Liver (tissue), 9 donors: ENCODE measurements around the gene RNF182. TPM values are rescaled to one million over a fixed set of nuclear protein-coding genes. Genes with fewer than 3 reads are reported as not detected.

Experiments
- DNase-seq: peaks from one replicate; pipeline ENCODE4 v3.0.0-alpha.2; 2017; ENCODE audit warnings: low spot score
- H3K27ac ChIP-seq, 2 donors: one replicate each; pipeline ENCODE4 v1.7.0; 2013; ENCODE audit warnings: inconsistent platforms in 2 of 2, low read length in 2 of 2, control low read depth in 1 of 2, low read depth in 1 of 2, mild to moderate bottlenecking in 1 of 2
- H3K27me3 ChIP-seq, 4 donors: one replicate each; pipeline versions ENCODE4 v1.6.1 to v1.7.0; 2013; ENCODE audit warnings: low read length in 3 of 4, inconsistent platforms in 1 of 4, mild to moderate bottlenecking in 1 of 4, moderate library complexity in 1 of 4; ENCODE audit not compliant: control insufficient read depth in 4 of 4, insufficient read depth in 4 of 4
- H3K36me3 ChIP-seq, 4 donors: one replicate each; pipeline versions ENCODE4 v1.6.1 to v1.7.0; 2013; ENCODE audit warnings: low read length in 3 of 4, mild to moderate bottlenecking in 3 of 4, low read depth in 1 of 4, moderate library complexity in 1 of 4; ENCODE audit not compliant: control insufficient read depth in 4 of 4, insufficient read depth in 3 of 4
- H3K4me1 ChIP-seq, 4 donors: one replicate each; pipeline versions ENCODE4 v1.6.1 to v1.7.0; 2013; ENCODE audit warnings: low read length in 3 of 4, mild to moderate bottlenecking in 3 of 4, moderate library complexity in 1 of 4; ENCODE audit not compliant: control insufficient read depth in 4 of 4, insufficient read depth in 4 of 4
- H3K4me3 ChIP-seq, 3 donors: one replicate each; pipeline versions ENCODE4 v1.6.1 to v1.7.0; 2013; ENCODE audit warnings: low read length in 3 of 3, control low read depth in 1 of 3, low read depth in 1 of 3, mild to moderate bottlenecking in 1 of 3
- H3K9ac ChIP-seq, 2 donors: one replicate each; pipeline ENCODE4 v1.7.0; 2013; ENCODE audit warnings: low read length in 2 of 2, mild to moderate bottlenecking in 2 of 2, moderate library complexity in 2 of 2, control low read depth in 1 of 2, low read depth in 1 of 2
- H3K9me3 ChIP-seq, 4 donors: one replicate each; pipeline versions ENCODE4 v1.6.1 to v1.7.0; 2013; ENCODE audit warnings: low read length in 3 of 4; ENCODE audit not compliant: control insufficient read depth in 4 of 4
- EGR1 ChIP-seq, 2 donors: IDR thresholded peaks; 2 replicates each; pipeline ENCODE4 v1.6.1; 2016 to 2018; ENCODE audit warnings: antibody characterized with exemption in 2 of 2, low read depth in 2 of 2
- FOXA1 ChIP-seq: IDR thresholded peaks from 2 replicates; pipeline ENCODE4 v1.6.1; 2016; ENCODE audit warnings: antibody characterized with exemption
- FOXA2 ChIP-seq: IDR thresholded peaks from 2 replicates; pipeline ENCODE4 v1.6.1; 2016; ENCODE audit warnings: antibody characterized with exemption
- GABPA ChIP-seq, 2 donors: IDR thresholded peaks in 1 of 2; conservative IDR thresholded peaks in 1 of 2; 2 replicates each; pipeline ENCODE4 v1.6.1; 2016; ENCODE audit warnings: antibody characterized with exemption in 2 of 2, mild to moderate bottlenecking in 1 of 2, moderate library complexity in 1 of 2
- HNF4A ChIP-seq, 2 donors: conservative IDR thresholded peaks; 2 replicates each; pipeline ENCODE4 v1.6.1; 2016; ENCODE audit warnings: antibody characterized with exemption in 2 of 2, mild to moderate bottlenecking in 2 of 2
- HNF4G ChIP-seq: IDR thresholded peaks from 2 replicates; pipeline ENCODE4 v1.6.1; 2016; ENCODE audit warnings: antibody characterized with exemption
- JUND ChIP-seq, 2 donors: IDR thresholded peaks; 2 replicates each; pipeline ENCODE4 v1.6.1; 2016; ENCODE audit warnings: antibody characterized with exemption in 2 of 2
- NR2F2 ChIP-seq: IDR thresholded peaks from 2 replicates; pipeline ENCODE4 v1.6.1; 2016; ENCODE audit warnings: antibody characterized with exemption
- RAD21 ChIP-seq, 2 donors: IDR thresholded peaks; 2 replicates each; pipeline ENCODE4 v1.6.1; 2016; ENCODE audit warnings: antibody characterized with exemption in 2 of 2, mild to moderate bottlenecking in 2 of 2
- RXRA ChIP-seq, 2 donors: IDR thresholded peaks; 2 replicates each; pipeline ENCODE4 v1.6.1; 2017 to 2018; ENCODE audit warnings: antibody characterized with exemption in 2 of 2, mild to moderate bottlenecking in 1 of 2
- SP1 ChIP-seq: IDR thresholded peaks from 2 replicates; pipeline ENCODE4 v1.6.1; 2018; ENCODE audit warnings: antibody characterized with exemption, mild to moderate bottlenecking
- TAF1 ChIP-seq: conservative IDR thresholded peaks from 2 replicates; pipeline ENCODE4 v1.6.1; 2016; ENCODE audit warnings: antibody characterized with exemption, mild to moderate bottlenecking
- YY1 ChIP-seq: IDR thresholded peaks from 2 replicates; pipeline ENCODE4 v1.6.1; 2016; ENCODE audit warnings: antibody characterized with exemption, mild to moderate bottlenecking
- WGBS: extraction: QIAGEN DNeasy Blood & Tissue Kit; methylation state at CpG from one replicate; pipeline ENCODE4 v1.1.7; 2013; 5-methylcytosine and 5-hydroxymethylcytosine counted together
- polyA plus RNA-seq, 2 donors: library from polyadenylated mRNA; stranded (reverse) in 1 of 2; unstranded in 1 of 2; fragments of 200-250 nt in 1 of 2; fragments of >200 nt in 1 of 2; fragmentation: Nextera tagmentation in 1 of 2; extraction: Ambion mirVana in 1 of 2; gene quantifications; one replicate each; pipeline versions ENCODE4 v1.2.1 to v1.2.3, GENCODE V29; 2013 to 2015
- total RNA-seq, 2 donors: library from RNA; depleted of rRNA; stranded (reverse); fragments of >200 nt; gene quantifications; one replicate each; pipeline ENCODE4 v1.2.3, GENCODE V29; 2014
- TF ChIP-seq, protein P1 (sequence below): IDR thresholded peaks from 2 replicates; pipeline ENCODE4 v1.6.1; 2016; ENCODE audit warnings: antibody characterized with exemption
- TF ChIP-seq, protein P2 (sequence below): IDR thresholded peaks from 2 replicates; pipeline ENCODE4 v1.6.1; 2016; ENCODE audit warnings: antibody characterized with exemption
- TF ChIP-seq, protein P3 (sequence below): IDR thresholded peaks from 2 replicates; pipeline ENCODE4 v1.6.1; 2016; ENCODE audit warnings: antibody characterized with exemption
- donor health status: healthy.
- donor health status: healthy.
- donor health status: healthy.
- donor health status: healthy.
- donor health status: healthy.

RNF182 gene
- total and polyA plus RNA-seq, 4 donors: 1.4 TPM; not detected in 3

DNA sequence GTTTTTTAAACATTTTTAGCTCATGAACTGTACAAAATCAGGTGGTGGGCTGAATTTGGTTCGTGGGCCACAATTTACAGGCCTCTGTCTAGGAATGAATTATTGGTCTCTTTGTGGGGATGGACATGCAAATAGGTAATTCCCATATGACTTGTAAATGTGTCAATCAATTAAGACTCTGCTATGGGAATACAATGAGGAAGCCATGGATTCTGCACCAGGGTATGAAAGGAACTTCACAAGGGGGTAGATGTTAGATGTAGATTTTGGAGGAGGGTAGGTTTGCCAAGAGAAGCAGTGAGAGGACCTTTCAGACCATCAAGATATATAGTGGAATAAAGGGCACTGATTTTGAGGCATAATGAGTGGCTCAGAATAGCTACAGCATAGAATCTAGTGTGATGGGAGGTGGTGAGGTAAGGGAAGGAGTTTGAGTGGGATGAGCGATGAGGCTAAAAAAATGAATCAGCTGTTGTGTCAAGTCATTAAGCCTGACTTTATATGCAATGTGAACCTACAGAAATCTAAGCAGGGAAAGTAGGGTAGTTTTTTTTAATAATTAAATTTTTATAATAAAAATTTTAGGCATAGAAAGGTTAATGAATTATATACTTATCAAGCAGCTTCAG is 32.6 kb upstream of the RNF182 start (continued):
- TF ChIP-seq JUND (IDR thresholded peaks at IDR 0.05) (no peak), RXRA (IDR thresholded peaks at IDR 0.05) (no peak), GABPA (IDR thresholded peaks at IDR 0.05 in 1 of 2, conservative IDR thresholded peaks at IDR 0.05 in 1 of 2) (no peak)

DNA sequence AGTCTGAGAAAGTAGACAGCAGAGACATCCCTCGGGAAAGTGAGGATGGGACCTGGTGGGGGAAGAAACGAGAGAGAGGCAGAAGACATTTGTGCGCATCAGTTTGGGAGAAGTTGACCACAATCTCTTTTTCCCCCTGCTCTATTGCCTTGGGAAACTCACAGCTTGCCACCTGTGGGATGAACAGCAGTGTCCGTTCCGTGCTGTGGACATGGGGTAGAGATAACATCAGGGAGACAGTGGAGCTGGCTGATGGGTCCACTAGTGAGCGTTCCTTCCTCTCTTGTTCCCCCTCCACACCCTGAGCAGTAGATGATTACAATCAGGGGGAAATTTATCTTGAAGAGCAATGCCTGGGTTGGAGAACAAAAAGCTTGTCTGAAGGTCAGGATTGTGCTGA is 21.8 kb upstream of the RNF182 start:
- H3K36me3 ChIP-seq: no peaks in the 10 kb centered on the region
- no peak overlapping the region for H3K4me3 ChIP-seq
- 82% methylated on average over 6 of the region's 6 CpGs for WGBS
- DNase-seq: no peak
- TF ChIP-seq JUND (IDR thresholded peaks at IDR 0.05): no peak
- no peak for TF ChIP-seq EGR1 (IDR thresholded peaks at IDR 0.05; ENCODE audit: low read depth in 2 of 2)
- TF ChIP-seq SP1: no peak
- TF ChIP-seq, protein P1, sequence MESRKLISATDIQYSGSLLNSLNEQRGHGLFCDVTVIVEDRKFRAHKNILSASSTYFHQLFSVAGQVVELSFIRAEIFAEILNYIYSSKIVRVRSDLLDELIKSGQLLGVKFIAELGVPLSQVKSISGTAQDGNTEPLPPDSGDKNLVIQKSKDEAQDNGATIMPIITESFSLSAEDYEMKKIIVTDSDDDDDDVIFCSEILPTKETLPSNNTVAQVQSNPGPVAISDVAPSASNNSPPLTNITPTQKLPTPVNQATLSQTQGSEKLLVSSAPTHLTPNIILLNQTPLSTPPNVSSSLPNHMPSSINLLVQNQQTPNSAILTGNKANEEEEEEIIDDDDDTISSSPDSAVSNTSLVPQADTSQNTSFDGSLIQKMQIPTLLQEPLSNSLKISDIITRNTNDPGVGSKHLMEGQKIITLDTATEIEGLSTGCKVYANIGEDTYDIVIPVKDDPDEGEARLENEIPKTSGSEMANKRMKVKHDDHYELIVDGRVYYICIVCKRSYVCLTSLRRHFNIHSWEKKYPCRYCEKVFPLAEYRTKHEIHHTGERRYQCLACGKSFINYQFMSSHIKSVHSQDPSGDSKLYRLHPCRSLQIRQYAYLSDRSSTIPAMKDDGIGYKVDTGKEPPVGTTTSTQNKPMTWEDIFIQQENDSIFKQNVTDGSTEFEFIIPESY: no peak
- H3K27me3 ChIP-seq: peaks cover 0 to 4% (median 1%) of the 10 kb centered on the region in 4 donors
- no peak overlapping the region for H3K27ac ChIP-seq
- H3K4me1 ChIP-seq: no peaks in the 10 kb centered on the region
- H3K9me3 ChIP-seq: no peaks in the 10 kb centered on the region
- no peak overlapping the region for H3K9ac ChIP-seq

DNA sequence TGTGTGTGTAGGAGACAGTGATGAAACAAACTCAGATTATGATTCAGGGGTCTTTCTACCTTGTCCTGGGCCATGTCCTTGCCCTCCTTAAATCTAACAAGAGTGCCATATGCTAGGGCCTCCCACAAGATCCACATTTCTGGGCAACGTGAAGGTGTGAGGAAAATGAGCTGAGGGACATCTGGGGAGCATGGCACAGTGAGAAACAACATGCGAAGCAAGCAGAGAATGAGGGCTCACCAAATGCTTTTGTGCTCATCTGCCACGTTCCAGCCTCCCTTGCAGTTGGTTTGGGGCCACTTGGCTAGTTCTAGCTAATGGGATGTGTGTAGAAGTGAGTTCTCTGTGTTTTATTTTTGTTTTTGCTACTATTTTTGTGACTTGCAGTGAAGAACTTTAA is 21.4 kb upstream of the RNF182 start:
- 63% methylated on average over 3 of the region's 3 CpGs for WGBS
- H3K9ac ChIP-seq: no peak overlapping the region
- peaks cover 0 to 4% (median 1%) of the 10 kb centered on the region in 4 donors for H3K27me3 ChIP-seq
- no peak overlapping the region for H3K4me3 ChIP-seq
- DNase-seq: no peak
- H3K36me3 ChIP-seq: no peaks in the 10 kb centered on the region
- no peaks in the 10 kb centered on the region for H3K4me1 ChIP-seq
- no peak for TF ChIP-seq GABPA (IDR thresholded peaks at IDR 0.05 in 1 of 2, conservative IDR thresholded peaks at IDR 0.05 in 1 of 2)
- TF ChIP-seq, protein P2, sequence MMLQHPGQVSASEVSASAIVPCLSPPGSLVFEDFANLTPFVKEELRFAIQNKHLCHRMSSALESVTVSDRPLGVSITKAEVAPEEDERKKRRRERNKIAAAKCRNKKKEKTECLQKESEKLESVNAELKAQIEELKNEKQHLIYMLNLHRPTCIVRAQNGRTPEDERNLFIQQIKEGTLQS: no peak
- no peak for TF ChIP-seq EGR1 (IDR thresholded peaks at IDR 0.05; ENCODE audit: low read depth in 2 of 2)
- TF ChIP-seq JUND (IDR thresholded peaks at IDR 0.05): no peak
- TF ChIP-seq YY1: no peak
- no peak for TF ChIP-seq RAD21 (IDR thresholded peaks at IDR 0.05)
- TF ChIP-seq, protein P3, sequence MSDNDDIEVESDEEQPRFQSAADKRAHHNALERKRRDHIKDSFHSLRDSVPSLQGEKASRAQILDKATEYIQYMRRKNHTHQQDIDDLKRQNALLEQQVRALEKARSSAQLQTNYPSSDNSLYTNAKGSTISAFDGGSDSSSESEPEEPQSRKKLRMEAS: no peak
- TF ChIP-seq NR2F2: no peak
- TF ChIP-seq, protein P1: no peak
- TF ChIP-seq SP1: no peak
- no peak for TF ChIP-seq HNF4A (conservative IDR thresholded peaks at IDR 0.05)
- no peak for TF ChIP-seq FOXA2
- TF ChIP-seq HNF4G: no peak
- TF ChIP-seq TAF1: no peak
- TF ChIP-seq FOXA1: no peak
- no peak for TF ChIP-seq RXRA (IDR thresholded peaks at IDR 0.05)
- H3K9me3 ChIP-seq: no peaks in the 10 kb centered on the region
- no peak overlapping the region for H3K27ac ChIP-seq
